ENCODE results near the gene RETREG3. TPM values are rescaled to one million over a fixed set of nuclear protein-coding genes. Genes with fewer than 3 reads are reported as not detected.

The RETREG3 gene
- total and polyA plus RNA-seq, 2 of the 13 experiments (the other 11 are each of a cell fraction or from before 2014, with no cell fraction given): 47.0 to 55.8 TPM

DNA sequence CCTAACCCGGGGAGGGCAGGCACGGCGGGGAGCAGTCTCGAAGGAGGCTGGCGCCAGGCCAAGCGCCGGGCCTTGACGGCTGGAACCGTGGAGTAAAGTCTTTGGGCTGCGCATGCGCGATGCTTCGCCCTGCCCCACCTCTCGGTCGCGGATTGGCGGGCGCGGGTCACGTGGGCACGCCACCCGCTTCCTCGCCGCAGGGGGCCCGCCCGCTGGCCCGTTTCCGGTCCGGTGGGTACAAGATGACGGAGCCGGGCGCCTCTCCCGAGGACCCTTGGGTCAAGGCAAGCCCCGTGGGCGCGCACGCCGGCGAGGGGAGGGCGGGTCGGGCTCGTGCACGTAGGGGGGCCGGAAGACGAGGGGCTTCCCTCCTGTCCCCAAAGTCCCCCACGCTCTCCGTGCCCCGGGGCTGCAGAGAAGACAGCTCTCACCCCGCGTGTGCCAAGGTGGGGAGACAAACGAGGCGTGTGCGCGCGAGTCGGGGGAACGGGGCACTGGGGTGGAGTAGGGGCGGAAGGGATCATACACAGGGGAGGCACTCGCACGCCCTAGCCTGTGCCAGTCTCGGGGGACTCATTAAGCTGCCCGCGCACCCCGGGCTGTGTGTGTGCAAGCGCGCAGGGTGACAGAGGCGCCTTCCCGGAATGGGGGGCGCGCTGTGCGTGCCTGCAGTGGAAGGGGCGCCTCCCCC, 42.1 kb downstream of the RETREG3 start, which contains the start of gene MLX (continued):
- TF ChIP-seq, protein P1, sequence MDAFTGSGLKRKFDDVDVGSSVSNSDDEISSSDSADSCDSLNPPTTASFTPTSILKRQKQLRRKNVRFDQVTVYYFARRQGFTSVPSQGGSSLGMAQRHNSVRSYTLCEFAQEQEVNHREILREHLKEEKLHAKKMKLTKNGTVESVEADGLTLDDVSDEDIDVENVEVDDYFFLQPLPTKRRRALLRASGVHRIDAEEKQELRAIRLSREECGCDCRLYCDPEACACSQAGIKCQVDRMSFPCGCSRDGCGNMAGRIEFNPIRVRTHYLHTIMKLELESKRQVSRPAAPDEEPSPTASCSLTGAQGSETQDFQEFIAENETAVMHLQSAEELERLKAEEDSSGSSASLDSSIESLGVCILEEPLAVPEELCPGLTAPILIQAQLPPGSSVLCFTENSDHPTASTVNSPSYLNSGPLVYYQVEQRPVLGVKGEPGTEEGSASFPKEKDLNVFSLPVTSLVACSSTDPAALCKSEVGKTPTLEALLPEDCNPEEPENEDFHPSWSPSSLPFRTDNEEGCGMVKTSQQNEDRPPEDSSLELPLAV (CRISPR knock-in tag; conservative IDR thresholded peaks at IDR 0.05; ENCODE audit: low read depth): no peak
- TF ChIP-seq, protein P2, sequence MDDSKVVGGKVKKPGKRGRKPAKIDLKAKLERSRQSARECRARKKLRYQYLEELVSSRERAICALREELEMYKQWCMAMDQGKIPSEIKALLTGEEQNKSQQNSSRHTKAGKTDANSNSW (CRISPR knock-in tag; IDR thresholded peaks at IDR 0.05; ENCODE audit: borderline replicate concordance): peak; percentile 42; the same call in 1 of the 2 replicates
- no peak for TF ChIP-seq ZNF33B (CRISPR knock-in tag; IDR thresholded peaks at IDR 0.05)
- no peak for TF ChIP-seq SATB2 (CRISPR knock-in tag; IDR thresholded peaks at IDR 0.05)
- peak; percentile 95 for TF ChIP-seq RAD51 (IDR thresholded peaks at IDR 0.05; ENCODE audit: borderline replicate concordance)
- peak; percentile 86 for TF ChIP-seq TBX2 (CRISPR knock-in tag; IDR thresholded peaks at IDR 0.05; ENCODE audit: borderline replicate concordance)
- TF ChIP-seq, protein P3, sequence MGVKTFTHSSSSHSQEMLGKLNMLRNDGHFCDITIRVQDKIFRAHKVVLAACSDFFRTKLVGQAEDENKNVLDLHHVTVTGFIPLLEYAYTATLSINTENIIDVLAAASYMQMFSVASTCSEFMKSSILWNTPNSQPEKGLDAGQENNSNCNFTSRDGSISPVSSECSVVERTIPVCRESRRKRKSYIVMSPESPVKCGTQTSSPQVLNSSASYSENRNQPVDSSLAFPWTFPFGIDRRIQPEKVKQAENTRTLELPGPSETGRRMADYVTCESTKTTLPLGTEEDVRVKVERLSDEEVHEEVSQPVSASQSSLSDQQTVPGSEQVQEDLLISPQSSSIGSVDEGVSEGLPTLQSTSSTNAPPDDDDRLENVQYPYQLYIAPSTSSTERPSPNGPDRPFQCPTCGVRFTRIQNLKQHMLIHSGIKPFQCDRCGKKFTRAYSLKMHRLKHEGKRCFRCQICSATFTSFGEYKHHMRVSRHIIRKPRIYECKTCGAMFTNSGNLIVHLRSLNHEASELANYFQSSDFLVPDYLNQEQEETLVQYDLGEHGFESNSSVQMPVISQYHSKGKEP (CRISPR knock-in tag; IDR thresholded peaks at IDR 0.05): 0 out of 2 replicates have a peak, but pooled peaks have one; percentile 19
- TF ChIP-seq, protein P4, sequence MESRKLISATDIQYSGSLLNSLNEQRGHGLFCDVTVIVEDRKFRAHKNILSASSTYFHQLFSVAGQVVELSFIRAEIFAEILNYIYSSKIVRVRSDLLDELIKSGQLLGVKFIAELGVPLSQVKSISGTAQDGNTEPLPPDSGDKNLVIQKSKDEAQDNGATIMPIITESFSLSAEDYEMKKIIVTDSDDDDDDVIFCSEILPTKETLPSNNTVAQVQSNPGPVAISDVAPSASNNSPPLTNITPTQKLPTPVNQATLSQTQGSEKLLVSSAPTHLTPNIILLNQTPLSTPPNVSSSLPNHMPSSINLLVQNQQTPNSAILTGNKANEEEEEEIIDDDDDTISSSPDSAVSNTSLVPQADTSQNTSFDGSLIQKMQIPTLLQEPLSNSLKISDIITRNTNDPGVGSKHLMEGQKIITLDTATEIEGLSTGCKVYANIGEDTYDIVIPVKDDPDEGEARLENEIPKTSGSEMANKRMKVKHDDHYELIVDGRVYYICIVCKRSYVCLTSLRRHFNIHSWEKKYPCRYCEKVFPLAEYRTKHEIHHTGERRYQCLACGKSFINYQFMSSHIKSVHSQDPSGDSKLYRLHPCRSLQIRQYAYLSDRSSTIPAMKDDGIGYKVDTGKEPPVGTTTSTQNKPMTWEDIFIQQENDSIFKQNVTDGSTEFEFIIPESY (CRISPR knock-in tag; IDR thresholded peaks at IDR 0.05): no peak
- TF ChIP-seq, protein P5, sequence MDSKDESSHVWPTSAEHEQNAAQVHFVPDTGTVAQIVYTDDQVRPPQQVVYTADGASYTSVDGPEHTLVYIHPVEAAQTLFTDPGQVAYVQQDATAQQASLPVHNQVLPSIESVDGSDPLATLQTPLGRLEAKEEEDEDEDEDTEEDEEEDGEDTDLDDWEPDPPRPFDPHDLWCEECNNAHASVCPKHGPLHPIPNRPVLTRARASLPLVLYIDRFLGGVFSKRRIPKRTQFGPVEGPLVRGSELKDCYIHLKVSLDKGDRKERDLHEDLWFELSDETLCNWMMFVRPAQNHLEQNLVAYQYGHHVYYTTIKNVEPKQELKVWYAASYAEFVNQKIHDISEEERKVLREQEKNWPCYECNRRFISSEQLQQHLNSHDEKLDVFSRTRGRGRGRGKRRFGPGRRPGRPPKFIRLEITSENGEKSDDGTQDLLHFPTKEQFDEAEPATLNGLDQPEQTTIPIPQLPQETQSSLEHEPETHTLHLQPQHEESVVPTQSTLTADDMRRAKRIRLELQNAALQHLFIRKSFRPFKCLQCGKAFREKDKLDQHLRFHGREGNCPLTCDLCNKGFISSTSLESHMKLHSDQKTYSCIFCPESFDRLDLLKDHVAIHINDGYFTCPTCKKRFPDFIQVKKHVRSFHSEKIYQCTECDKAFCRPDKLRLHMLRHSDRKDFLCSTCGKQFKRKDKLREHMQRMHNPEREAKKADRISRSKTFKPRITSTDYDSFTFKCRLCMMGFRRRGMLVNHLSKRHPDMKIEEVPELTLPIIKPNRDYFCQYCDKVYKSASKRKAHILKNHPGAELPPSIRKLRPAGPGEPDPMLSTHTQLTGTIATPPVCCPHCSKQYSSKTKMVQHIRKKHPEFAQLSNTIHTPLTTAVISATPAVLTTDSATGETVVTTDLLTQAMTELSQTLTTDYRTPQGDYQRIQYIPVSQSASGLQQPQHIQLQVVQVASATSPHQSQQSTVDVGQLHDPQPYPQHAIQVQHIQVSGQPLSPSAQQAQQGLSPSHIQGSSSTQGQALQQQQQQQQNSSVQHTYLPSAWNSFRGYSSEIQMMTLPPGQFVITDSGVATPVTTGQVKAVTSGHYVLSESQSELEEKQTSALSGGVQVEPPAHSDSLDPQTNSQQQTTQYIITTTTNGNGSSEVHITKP (CRISPR knock-in tag; IDR thresholded peaks at IDR 0.05; ENCODE audit: low read depth): no peak
- TF ChIP-seq, protein P6, sequence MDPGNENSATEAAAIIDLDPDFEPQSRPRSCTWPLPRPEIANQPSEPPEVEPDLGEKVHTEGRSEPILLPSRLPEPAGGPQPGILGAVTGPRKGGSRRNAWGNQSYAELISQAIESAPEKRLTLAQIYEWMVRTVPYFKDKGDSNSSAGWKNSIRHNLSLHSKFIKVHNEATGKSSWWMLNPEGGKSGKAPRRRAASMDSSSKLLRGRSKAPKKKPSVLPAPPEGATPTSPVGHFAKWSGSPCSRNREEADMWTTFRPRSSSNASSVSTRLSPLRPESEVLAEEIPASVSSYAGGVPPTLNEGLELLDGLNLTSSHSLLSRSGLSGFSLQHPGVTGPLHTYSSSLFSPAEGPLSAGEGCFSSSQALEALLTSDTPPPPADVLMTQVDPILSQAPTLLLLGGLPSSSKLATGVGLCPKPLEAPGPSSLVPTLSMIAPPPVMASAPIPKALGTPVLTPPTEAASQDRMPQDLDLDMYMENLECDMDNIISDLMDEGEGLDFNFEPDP (CRISPR knock-in tag; conservative IDR thresholded peaks at IDR 0.05): no peak
- TF ChIP-seq KLF12 (CRISPR knock-in tag; IDR thresholded peaks at IDR 0.05; ENCODE audit: borderline replicate concordance): peak; percentile 31; the same call in 1 of the 2 replicates
- no peak for TF ChIP-seq PRMT3 (CRISPR knock-in tag; IDR thresholded peaks at IDR 0.05; ENCODE audit: borderline replicate concordance, low read depth)
- no peak for TF ChIP-seq EZH2 (conservative IDR thresholded peaks at IDR 0.05; ENCODE audit: low read depth, low read length)
- peak; percentile 61 for TF ChIP-seq SOX5 (CRISPR knock-in tag; IDR thresholded peaks at IDR 0.05; ENCODE audit: borderline replicate concordance)
- 0 out of 2 replicates have a peak, but pooled peaks have one; percentile 79 for TF ChIP-seq REL (CRISPR knock-in tag; conservative IDR thresholded peaks at IDR 0.05)
- no peak; the same call in 1 of the 2 replicates for TF ChIP-seq HNRNPUL1 (IDR thresholded peaks at IDR 0.05; ENCODE audit: low read depth, low read length)
- TF ChIP-seq ZNF570 (CRISPR knock-in tag; IDR thresholded peaks at IDR 0.05; ENCODE audit: borderline replicate concordance): peak; percentile 86; the same call in 1 of the 2 replicates

All from HepG2 (cell line).